DMS53 treated with DMSO at 0.1 percent for 48 hours (cell line): Measurements from ENCODE around the gene ADAMTSL3.

ENCODE experiments used
- DNase-seq: peaks from one replicate; lab custom pipeline; 2025; ENCODE audit not compliant: unreplicated experiment; lab: John Stamatoyannopoulos, UW

The ADAMTSL3 gene

GRCh38 chr15:83871808-83872559 lies 218.1 kb downstream of the ADAMTSL3 start:
- DNase-seq, result no peak

GRCh38 chr15:83873966-83874365 lies 220.0 kb downstream of the ADAMTSL3 start:
- DNase-seq, result no peak

GRCh38 chr15:83880529-83880928 lies 226.6 kb downstream of the ADAMTSL3 start:
- DNase-seq, result no peak

GRCh38 chr15:83881156-83881555 lies 227.2 kb downstream of the ADAMTSL3 start:
- no peak for DNase-seq

- DNase-seq, result no peak
Measured at GRCh38 chr15:83886321-83886720, 232.4 kb downstream of the ADAMTSL3 start.

GRCh38 chr15:83887404-83887803 lies 233.5 kb downstream of the ADAMTSL3 start:
- no peak for DNase-seq

GRCh38 chr15:83887961-83888360 lies 234.0 kb downstream of the ADAMTSL3 start:
- DNase-seq, result no peak

GRCh38 chr15:83889995-83890394 lies 236.1 kb downstream of the ADAMTSL3 start:
- DNase-seq, result no peak

- DNase-seq, result no peak
Measured at GRCh38 chr15:83890587-83890986, 236.7 kb downstream of the ADAMTSL3 start.

GRCh38 chr15:83892498-83892897 lies 238.6 kb downstream of the ADAMTSL3 start:
- DNase-seq, result no peak

GRCh38 chr15:83893308-83893707 lies 239.4 kb downstream of the ADAMTSL3 start:
- no peak for DNase-seq

GRCh38 chr15:83897037-83897436 lies 243.1 kb downstream of the ADAMTSL3 start:
- no peak for DNase-seq

- no peak for DNase-seq
Measured at GRCh38 chr15:83898361-83898760, 244.4 kb downstream of the ADAMTSL3 start.

- no peak for DNase-seq
Measured at GRCh38 chr15:83899670-83900069, 245.7 kb downstream of the ADAMTSL3 start.

GRCh38 chr15:83904107-83905040 lies 250.5 kb downstream of the ADAMTSL3 start:
- DNase-seq, result no peak

- no peak for DNase-seq
Measured at GRCh38 chr15:83905556-83906273, 251.8 kb downstream of the ADAMTSL3 start.

GRCh38 chr15:83911345-83911744 lies 257.4 kb downstream of the ADAMTSL3 start:
- DNase-seq, result no peak

- no peak for DNase-seq
Measured at GRCh38 chr15:83912343-83912742, 258.4 kb downstream of the ADAMTSL3 start.

- DNase-seq, result no peak
Measured at GRCh38 chr15:83913034-83913632, 259.2 kb downstream of the ADAMTSL3 start.

- no peak for DNase-seq
Measured at GRCh38 chr15:83914906-83915305, 261.0 kb downstream of the ADAMTSL3 start.

GRCh38 chr15:83917432-83917831 lies 263.5 kb downstream of the ADAMTSL3 start:
- no peak for DNase-seq
